Fibroblast of lung (primary cell): Measurements from ENCODE around the gene GRK1.

Experiments used
- EZH2 ChIP-seq: IDR thresholded peaks from 2 replicates; pipeline ENCODE4 v1.5.1; 2012; ENCODE audit warnings: low read length, control low read depth, mild to moderate bottlenecking; ENCODE audit errors: missing control alignments
- TF ChIP-seq, protein P1 (sequence below), 2 donors: IDR thresholded peaks in 1 of 2; conservative IDR thresholded peaks in 1 of 2; 1 replicate in 1 of 2; 2 replicates in 1 of 2; pipeline ENCODE4 v1.5.1; 2011 to 2012; ENCODE audit warnings: low read length in 2 of 2, control low read depth in 1 of 2, inconsistent platforms in 1 of 2, low read depth in 1 of 2, mild to moderate bottlenecking in 1 of 2

DNA sequence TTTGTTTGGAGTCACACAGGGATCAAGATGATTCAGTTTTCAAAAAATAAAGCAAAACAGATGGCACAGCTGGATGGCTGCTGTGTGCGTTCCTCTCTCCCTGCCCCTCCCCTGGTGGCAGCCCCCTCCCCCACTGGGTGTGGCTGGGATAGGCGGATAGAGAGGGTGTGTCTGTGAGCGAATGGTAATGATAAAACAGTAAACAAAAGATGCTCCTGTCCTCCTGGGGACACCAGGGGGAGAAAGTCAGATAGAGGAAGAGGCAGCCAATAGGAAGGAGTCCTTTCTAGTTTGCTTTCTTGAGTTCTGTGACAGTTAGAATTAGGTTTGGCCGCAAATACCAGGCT lies 98.5 kb downstream of the GRK1 start:
- TF ChIP-seq, protein P1, sequence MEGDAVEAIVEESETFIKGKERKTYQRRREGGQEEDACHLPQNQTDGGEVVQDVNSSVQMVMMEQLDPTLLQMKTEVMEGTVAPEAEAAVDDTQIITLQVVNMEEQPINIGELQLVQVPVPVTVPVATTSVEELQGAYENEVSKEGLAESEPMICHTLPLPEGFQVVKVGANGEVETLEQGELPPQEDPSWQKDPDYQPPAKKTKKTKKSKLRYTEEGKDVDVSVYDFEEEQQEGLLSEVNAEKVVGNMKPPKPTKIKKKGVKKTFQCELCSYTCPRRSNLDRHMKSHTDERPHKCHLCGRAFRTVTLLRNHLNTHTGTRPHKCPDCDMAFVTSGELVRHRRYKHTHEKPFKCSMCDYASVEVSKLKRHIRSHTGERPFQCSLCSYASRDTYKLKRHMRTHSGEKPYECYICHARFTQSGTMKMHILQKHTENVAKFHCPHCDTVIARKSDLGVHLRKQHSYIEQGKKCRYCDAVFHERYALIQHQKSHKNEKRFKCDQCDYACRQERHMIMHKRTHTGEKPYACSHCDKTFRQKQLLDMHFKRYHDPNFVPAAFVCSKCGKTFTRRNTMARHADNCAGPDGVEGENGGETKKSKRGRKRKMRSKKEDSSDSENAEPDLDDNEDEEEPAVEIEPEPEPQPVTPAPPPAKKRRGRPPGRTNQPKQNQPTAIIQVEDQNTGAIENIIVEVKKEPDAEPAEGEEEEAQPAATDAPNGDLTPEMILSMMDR (conservative IDR thresholded peaks at IDR 0.05 in 1 of 2, IDR thresholded peaks at IDR 0.05 in 1 of 2; ENCODE audit: low read depth in 1 of 2, low read length in 2 of 2): no peak
- no peak for TF ChIP-seq EZH2
